PC-9 (cell line): Measurements from ENCODE around the gene SRGAP1.

Experiments
- EZH2 ChIP-seq: fragments of 200-600 bp; sonication (generic); IDR thresholded peaks from 2 replicates; pipeline ENCODE4 v1.8.0; 2017; ENCODE audit warnings: antibody characterized with exemption, low read depth
- TF ChIP-seq, protein P1 (sequence below): fragments of 200-600 bp; sonication (generic); conservative IDR thresholded peaks from 2 replicates; pipeline ENCODE4 v1.6.1; 2017; ENCODE audit warnings: mixed run types, antibody characterized with exemption, mild to moderate bottlenecking, moderate library complexity

DNA sequence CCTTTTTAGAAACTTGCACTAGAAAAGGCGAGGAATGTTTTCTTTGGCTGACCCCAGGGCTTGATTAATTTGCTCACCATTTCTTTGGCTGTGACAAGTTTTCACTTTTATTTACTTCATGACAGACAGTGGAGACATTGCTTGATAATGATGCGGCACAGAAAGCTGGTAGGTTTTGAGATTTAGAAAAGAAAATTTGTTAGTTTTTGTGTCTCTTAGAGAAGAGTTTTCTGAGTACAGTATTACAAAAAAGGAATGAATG is 18.4 kb downstream of the SRGAP1 start:
- TF ChIP-seq, protein P1, sequence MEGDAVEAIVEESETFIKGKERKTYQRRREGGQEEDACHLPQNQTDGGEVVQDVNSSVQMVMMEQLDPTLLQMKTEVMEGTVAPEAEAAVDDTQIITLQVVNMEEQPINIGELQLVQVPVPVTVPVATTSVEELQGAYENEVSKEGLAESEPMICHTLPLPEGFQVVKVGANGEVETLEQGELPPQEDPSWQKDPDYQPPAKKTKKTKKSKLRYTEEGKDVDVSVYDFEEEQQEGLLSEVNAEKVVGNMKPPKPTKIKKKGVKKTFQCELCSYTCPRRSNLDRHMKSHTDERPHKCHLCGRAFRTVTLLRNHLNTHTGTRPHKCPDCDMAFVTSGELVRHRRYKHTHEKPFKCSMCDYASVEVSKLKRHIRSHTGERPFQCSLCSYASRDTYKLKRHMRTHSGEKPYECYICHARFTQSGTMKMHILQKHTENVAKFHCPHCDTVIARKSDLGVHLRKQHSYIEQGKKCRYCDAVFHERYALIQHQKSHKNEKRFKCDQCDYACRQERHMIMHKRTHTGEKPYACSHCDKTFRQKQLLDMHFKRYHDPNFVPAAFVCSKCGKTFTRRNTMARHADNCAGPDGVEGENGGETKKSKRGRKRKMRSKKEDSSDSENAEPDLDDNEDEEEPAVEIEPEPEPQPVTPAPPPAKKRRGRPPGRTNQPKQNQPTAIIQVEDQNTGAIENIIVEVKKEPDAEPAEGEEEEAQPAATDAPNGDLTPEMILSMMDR: no peak
- no peak for TF ChIP-seq EZH2
